ENCODE measurements around the gene STT3B.

Gene STT3B

GRCh38 chr3:31521468-31521867, 11.3 kb upstream of the STT3B start:
- no peak for DNase-seq (ENCODE audit: low read depth in 2 of 2)

- peak in 1 of 2 donors; percentile 3 for DNase-seq (ENCODE audit: low read depth in 2 of 2)
Observed at GRCh38 chr3:31522152-31522551, 10.6 kb upstream of the STT3B start.

GRCh38 chr3:31523543-31523942, 9.2 kb upstream of the STT3B start:
- DNase-seq (ENCODE audit: low read depth in 2 of 2), result no peak

GRCh38 chr3:31525532-31525931, 7.2 kb upstream of the STT3B start:
- DNase-seq (ENCODE audit: low read depth in 2 of 2), result no peak

- DNase-seq (ENCODE audit: low read depth in 2 of 2), result no peak
Observed at GRCh38 chr3:31529421-31529820, 3.3 kb upstream of the STT3B start.

GRCh38 chr3:31530039-31530959, 2.4 kb upstream of the STT3B start:
- no peak for DNase-seq (ENCODE audit: low read depth in 2 of 2)

- DNase-seq (ENCODE audit: low read depth in 2 of 2), result no peak
Observed at GRCh38 chr3:31530960-31531335, 1.8 kb upstream of the STT3B start.

- no peak for DNase-seq (ENCODE audit: low read depth in 2 of 2)
Observed at GRCh38 chr3:31531452-31531991, 1.2 kb upstream of the STT3B start.

- peak; percentile 97 to 98 for DNase-seq (ENCODE audit: low read depth in 2 of 2)
Observed at GRCh38 chr3:31531992-31532586, 636 bp upstream of the STT3B start.

- peak; percentile 29 to 54 for DNase-seq (ENCODE audit: low read depth in 2 of 2)
Observed at GRCh38 chr3:31533169-31534064, 692 bp downstream of the STT3B start.

- no peak for DNase-seq (ENCODE audit: low read depth in 2 of 2)
Observed at GRCh38 chr3:31534065-31534425, 1.3 kb downstream of the STT3B start.

GRCh38 chr3:31536497-31536896, 3.8 kb downstream of the STT3B start:
- no peak for DNase-seq (ENCODE audit: low read depth in 2 of 2)

- no peak for DNase-seq (ENCODE audit: low read depth in 2 of 2)
Observed at GRCh38 chr3:31538801-31539200, 6.1 kb downstream of the STT3B start.

- DNase-seq (ENCODE audit: low read depth in 2 of 2), result no peak
Observed at GRCh38 chr3:31539275-31539674, 6.5 kb downstream of the STT3B start.

- peak in 1 of 2 donors; percentile 19 for DNase-seq (ENCODE audit: low read depth in 2 of 2)
Observed at GRCh38 chr3:31541089-31541488, 8.4 kb downstream of the STT3B start.

GRCh38 chr3:31542246-31542645, 9.5 kb downstream of the STT3B start:
- no peak for DNase-seq (ENCODE audit: low read depth in 2 of 2)

GRCh38 chr3:31543375-31543774, 10.7 kb downstream of the STT3B start:
- no peak for DNase-seq (ENCODE audit: low read depth in 2 of 2)

- no peak for DNase-seq (ENCODE audit: low read depth in 2 of 2)
Observed at GRCh38 chr3:31544634-31545033, 11.9 kb downstream of the STT3B start.

- no peak for DNase-seq (ENCODE audit: low read depth in 2 of 2)
Observed at GRCh38 chr3:31546162-31546561, 13.4 kb downstream of the STT3B start.

- DNase-seq (ENCODE audit: low read depth in 2 of 2), result no peak
Observed at GRCh38 chr3:31546725-31547124, 14.0 kb downstream of the STT3B start.

- no peak for DNase-seq (ENCODE audit: low read depth in 2 of 2)
Observed at GRCh38 chr3:31550452-31551251, 17.9 kb downstream of the STT3B start.
